Nephron progenitor cell (in vitro differentiated cells): ENCODE measurements around the gene VGLL4.
A peak's percentile ranks its signal among the peaks of the same experiment; 100 is the strongest.

Source experiments
- DNase-seq: peaks from one replicate; pipeline ENCODE4 v3.0.0; 2021
- H3K27ac Mint-ChIP-seq: 2 replicates; pipeline ENCODE4 v1.8.0; 2021; ENCODE audit warnings: mild to moderate bottlenecking, moderate library complexity, mixed read lengths
- H3K27me3 Mint-ChIP-seq: 2 replicates; pipeline ENCODE4 v1.8.0; 2021; ENCODE audit warnings: mild to moderate bottlenecking, low read depth, mixed read lengths; ENCODE audit not compliant: poor library complexity
- H3K36me3 Mint-ChIP-seq: 2 replicates; pipeline ENCODE4 v1.8.0; 2021; ENCODE audit warnings: low read depth, mixed read lengths
- H3K4me1 Mint-ChIP-seq: 2 replicates; pipeline ENCODE4 v1.8.0; 2021; ENCODE audit warnings: mixed read lengths
- H3K4me3 Mint-ChIP-seq: 2 replicates; pipeline ENCODE4 v1.8.0; 2021; ENCODE audit warnings: mild to moderate bottlenecking, moderate library complexity, mixed read lengths
- H3K9me3 Mint-ChIP-seq: 2 replicates; pipeline ENCODE4 v1.8.0; 2021; ENCODE audit warnings: mild to moderate bottlenecking, moderate library complexity, mixed read lengths
- TF ChIP-seq, protein P1 (sequence below): fragments of 200-600 bp; sonication (generic); IDR thresholded peaks from 2 replicates; pipeline ENCODE4 v1.5.0; 2021; ENCODE audit warnings: antibody characterized with exemption

Gene VGLL4

DNA sequence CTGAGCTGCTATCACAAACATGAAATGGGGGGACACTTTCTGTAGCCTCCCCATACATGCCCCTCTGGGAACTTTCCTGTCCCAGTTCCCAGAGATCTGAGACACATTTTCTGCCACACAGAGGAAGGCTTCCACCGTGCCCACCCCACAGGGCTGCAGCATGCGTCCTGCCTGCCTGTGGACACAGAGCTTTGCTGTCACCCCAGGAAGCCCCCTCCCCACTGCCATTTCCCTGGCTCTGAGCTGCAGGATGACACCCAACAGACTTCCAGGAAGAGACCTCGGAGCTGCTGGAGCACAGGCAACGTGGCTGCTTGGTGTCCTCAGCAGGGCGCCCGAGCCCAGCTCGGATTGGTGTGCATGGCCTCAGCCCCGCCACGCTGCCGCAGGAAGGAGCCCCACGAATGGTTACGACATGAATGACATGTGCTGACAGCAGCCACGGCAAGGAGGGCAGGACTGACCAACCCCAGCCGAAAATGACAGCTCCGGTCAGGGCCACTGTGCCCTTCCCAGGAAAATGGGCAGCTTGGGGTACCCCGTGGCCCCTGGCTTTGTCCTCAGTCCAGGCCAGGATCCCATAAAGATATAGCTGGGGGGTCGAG is 81.3 kb downstream of the VGLL4 start:
- H3K27ac Mint-ChIP-seq, result peak overlapping the region; percentile 83
- H3K4me1 Mint-ChIP-seq, result peaks cover 78% of the 10 kb centered on the region
- H3K36me3 Mint-ChIP-seq, result peaks cover 61% of the 10 kb centered on the region
- no peak overlapping the region for H3K4me3 Mint-ChIP-seq
- no peaks in the 10 kb centered on the region for H3K9me3 Mint-ChIP-seq
- TF ChIP-seq, protein P1, sequence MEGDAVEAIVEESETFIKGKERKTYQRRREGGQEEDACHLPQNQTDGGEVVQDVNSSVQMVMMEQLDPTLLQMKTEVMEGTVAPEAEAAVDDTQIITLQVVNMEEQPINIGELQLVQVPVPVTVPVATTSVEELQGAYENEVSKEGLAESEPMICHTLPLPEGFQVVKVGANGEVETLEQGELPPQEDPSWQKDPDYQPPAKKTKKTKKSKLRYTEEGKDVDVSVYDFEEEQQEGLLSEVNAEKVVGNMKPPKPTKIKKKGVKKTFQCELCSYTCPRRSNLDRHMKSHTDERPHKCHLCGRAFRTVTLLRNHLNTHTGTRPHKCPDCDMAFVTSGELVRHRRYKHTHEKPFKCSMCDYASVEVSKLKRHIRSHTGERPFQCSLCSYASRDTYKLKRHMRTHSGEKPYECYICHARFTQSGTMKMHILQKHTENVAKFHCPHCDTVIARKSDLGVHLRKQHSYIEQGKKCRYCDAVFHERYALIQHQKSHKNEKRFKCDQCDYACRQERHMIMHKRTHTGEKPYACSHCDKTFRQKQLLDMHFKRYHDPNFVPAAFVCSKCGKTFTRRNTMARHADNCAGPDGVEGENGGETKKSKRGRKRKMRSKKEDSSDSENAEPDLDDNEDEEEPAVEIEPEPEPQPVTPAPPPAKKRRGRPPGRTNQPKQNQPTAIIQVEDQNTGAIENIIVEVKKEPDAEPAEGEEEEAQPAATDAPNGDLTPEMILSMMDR, result no peak
- no peak for DNase-seq
- H3K27me3 Mint-ChIP-seq, result no peaks in the 10 kb centered on the region

DNA sequence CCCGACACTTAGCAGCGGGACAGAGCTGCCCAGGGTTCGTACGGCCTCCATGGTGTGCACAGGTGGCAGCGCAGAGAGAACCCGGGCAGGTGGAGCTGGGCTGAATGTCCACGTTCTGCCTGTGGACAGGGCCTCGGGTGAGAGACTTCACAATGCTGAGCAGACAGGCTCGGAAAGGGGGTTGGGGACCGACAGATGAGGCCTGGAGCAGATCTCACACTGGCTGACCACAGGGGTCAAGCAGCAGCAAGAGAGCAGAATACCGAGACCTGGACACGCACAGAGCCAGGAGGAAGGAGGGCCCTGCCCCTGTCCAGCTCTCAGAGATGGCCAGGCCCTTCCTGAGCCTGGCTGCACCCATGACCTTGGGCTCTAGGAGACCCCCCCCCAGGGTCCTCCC is 83.0 kb downstream of the VGLL4 start:
- Mint-ChIP-seq H3K27ac (peak overlapping the region; percentile 92), H3K27me3 (no peaks in the 10 kb centered on the region), H3K9me3 (no peaks in the 10 kb centered on the region), H3K4me3 (peak overlapping the region; percentile 16), H3K4me1 (peaks cover 82% of the 10 kb centered on the region), H3K36me3 (peaks cover 52% of the 10 kb centered on the region)
- TF ChIP-seq, protein P1, result no peak
- DNase-seq, result no peak

DNA sequence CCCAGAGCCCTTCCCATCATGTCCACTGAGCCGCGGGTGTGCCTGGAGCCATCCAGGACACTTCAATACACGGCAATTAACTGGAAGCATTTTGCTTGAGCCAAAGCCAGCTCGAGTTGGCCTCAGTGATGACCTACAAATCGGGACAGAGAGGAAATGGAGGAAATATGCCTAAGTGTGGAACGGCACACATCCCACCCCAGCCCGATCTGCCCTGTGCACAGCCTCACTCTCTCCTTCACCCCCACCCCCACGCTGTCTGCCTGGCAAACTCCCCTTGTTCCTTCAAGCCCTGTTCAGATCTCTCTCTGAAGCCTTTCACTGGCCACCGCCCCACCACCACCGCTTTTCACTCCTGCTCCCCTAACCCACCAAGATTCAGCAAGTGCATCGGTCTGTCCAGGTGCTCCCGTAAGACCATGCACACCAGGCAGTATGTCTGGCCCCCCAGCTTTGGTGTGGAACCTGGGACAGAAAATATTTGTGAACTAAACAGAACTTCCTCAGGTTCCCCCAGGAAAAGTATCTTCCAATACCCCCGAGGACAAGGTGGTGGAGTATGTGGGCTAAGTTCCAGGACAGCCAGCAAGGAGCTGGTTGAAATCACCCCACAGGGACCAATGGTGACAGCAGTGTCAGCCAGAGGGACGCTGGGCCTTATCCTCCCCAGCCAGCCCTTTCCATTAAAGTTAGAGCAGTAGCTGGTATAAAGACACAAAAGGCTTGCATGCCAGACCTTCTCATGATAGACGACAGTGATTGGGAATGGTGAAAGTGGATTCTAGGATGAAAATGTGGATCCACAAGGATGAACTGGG is 83.7 kb downstream of the VGLL4 start:
- Mint-ChIP-seq H3K27ac (peak overlapping the region; percentile 92), H3K27me3 (no peaks in the 10 kb centered on the region), H3K36me3 (peaks cover 55% of the 10 kb centered on the region), H3K4me1 (peaks cover 86% of the 10 kb centered on the region), H3K4me3 (peak overlapping the region; percentile 16), H3K9me3 (no peaks in the 10 kb centered on the region)
- no peak for DNase-seq
- TF ChIP-seq, protein P1, result no peak

DNA sequence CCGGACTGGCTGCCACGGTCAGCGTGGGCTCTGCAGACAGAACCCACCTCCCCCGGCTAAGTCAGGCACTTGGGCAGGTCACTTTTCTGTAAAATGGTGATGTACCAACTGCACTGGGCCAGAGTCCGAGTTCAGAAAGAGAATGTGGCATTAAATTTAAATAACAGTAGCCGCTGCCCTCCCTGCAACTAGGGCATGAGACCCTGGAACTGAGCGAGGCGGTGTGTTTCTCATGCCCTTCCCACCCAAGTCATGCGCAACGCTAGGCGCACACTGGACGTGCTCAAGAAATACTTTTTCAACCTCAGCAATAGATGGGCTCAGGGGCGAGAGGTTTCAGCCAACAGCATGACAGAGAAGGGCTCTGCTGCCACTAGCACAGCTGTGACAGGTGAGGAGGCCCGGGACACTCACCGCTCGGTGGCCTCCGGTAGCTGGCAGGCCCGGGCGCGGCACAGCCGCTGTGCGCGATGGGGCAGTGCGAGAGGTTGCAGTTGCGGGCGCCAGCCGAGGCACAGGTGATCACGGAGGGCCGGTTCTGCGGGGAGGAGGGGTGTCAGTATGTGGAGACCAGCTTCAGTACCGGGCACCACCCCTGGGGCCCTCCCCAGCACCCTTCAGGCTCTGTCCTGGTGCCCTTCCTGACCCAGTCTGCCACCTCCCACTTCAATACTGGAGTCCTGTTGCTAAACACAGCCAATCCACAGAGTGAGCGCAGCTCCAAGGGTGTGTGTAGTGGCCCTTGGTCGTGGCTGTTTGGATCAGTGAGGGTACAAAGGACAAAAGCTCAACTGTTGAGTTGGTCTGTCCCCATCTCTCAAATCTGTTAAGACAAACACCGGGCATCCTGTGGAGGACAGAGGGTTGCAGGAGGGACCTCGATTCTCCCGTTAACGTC is 84.5 kb downstream of the VGLL4 start:
- TF ChIP-seq, protein P1, result no peak
- no peak for DNase-seq
- Mint-ChIP-seq H3K9me3 (no peaks in the 10 kb centered on the region), H3K27me3 (no peaks in the 10 kb centered on the region), H3K4me3 (no peak overlapping the region), H3K27ac (peak overlapping the region; percentile 92), H3K36me3 (peaks cover 53% of the 10 kb centered on the region), H3K4me1 (peaks cover 91% of the 10 kb centered on the region)

DNA sequence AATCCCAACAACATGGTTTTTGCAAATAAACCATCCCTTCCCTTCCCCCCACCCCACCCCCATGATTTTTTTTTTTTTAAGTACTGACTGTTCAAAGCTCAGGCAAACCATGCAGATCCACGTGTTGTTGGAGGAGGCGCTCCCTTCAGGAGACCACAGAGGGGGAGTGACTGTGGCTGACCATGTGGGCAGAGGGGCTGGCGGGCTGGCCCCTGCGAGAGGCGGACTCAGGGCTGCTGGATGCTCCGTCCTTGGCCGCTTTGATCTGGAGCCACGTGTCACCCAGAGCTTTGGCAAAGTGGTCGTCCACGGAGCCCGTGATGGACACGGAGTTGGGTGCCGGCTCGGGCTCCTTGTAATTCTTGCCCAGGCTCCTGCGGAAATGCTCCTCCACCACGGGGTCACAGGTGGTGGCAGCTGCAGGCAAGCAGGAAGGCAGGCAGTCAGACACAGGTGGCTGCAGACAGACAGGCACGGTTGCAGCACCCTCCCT is 85.3 kb downstream of the VGLL4 start:
- TF ChIP-seq, protein P1, result no peak
- Mint-ChIP-seq H3K9me3 (no peaks in the 10 kb centered on the region), H3K27me3 (no peaks in the 10 kb centered on the region), H3K36me3 (peaks cover 50% of the 10 kb centered on the region), H3K4me3 (no peak overlapping the region), H3K4me1 (peaks cover 87% of the 10 kb centered on the region), H3K27ac (peak overlapping the region; percentile 97)
- no peak for DNase-seq
